Activated CD4-positive, alpha-beta T cell treated with anti-CD3 and anti-CD28 coated beads, Interleukin-2, amount 50 U/mL, for 16 hours (primary cell): ENCODE measurements around the gene ADGRE2.
A peak's percentile ranks its signal among the peaks of the same experiment; 100 is the strongest.

Experiments
- DNase-seq: peaks from one replicate; pipeline ENCODE4 v3.0.0-alpha.2; 2020

ADGRE2 gene

GRCh38 chr19:14732510-14732909 lies 45.9 kb downstream of the ADGRE2 start:
- no peak for DNase-seq

GRCh38 chr19:14731200-14731599 lies 47.2 kb downstream of the ADGRE2 start:
- DNase-seq, result no peak

GRCh38 chr19:14728595-14728994 lies 49.8 kb downstream of the ADGRE2 start:
- no peak for DNase-seq

- DNase-seq, result no peak
Measured at GRCh38 chr19:14722127-14722526, 56.2 kb downstream of the ADGRE2 start.

- no peak for DNase-seq
Measured at GRCh38 chr19:14719162-14719561, 59.2 kb downstream of the ADGRE2 start.

- DNase-seq, result no peak
Measured at GRCh38 chr19:14718522-14719116, 59.7 kb downstream of the ADGRE2 start.

GRCh38 chr19:14715841-14716240 lies 62.5 kb downstream of the ADGRE2 start:
- DNase-seq, result no peak

GRCh38 chr19:14704450-14704849 lies 73.9 kb downstream of the ADGRE2 start:
- DNase-seq, result no peak

GRCh38 chr19:14703833-14704232 lies 74.5 kb downstream of the ADGRE2 start:
- DNase-seq, result no peak

GRCh38 chr19:14700711-14701375 lies 77.5 kb downstream of the ADGRE2 start:
- DNase-seq, result no peak

GRCh38 chr19:14699641-14700040 lies 78.7 kb downstream of the ADGRE2 start:
- DNase-seq, result no peak

- no peak for DNase-seq
Measured at GRCh38 chr19:14695471-14695870, 82.9 kb downstream of the ADGRE2 start.

- no peak for DNase-seq
Measured at GRCh38 chr19:14694641-14695266, 83.6 kb downstream of the ADGRE2 start.

- DNase-seq, result peak; percentile 98
Measured at GRCh38 chr19:14689598-14690503, 88.5 kb downstream of the ADGRE2 start, which contains the start of gene ZNF333. ZNF333 (plus strand) TSS chr19:14690048; CDS start chr19:14693492, 3,444 bp downstream.

- DNase-seq, result peak; percentile 35
Measured at GRCh38 chr19:14686411-14686810, 91.9 kb downstream of the ADGRE2 start.

- DNase-seq, result no peak
Measured at GRCh38 chr19:14683439-14683838, 94.9 kb downstream of the ADGRE2 start.
